Umbilical cord (tissue), 2 donors: ENCODE data around the gene ARRB1. TPM values are rescaled to one million over a fixed set of nuclear protein-coding genes. Genes with fewer than 3 reads are reported as not detected.

Experiments
- DNase-seq: peaks from one replicate; pipeline ENCODE4 v3.0.0-alpha.2; 2015; ENCODE audit warnings: low spot score
- total RNA-seq: library from RNA; depleted of rRNA; stranded (reverse); fragments of >200 nt; gene quantifications from one replicate; pipeline ENCODE4 v1.2.3, GENCODE V29; 2014; ENCODE audit warnings: low replicate concordance; ENCODE audit not compliant: insufficient read depth

The ARRB1 gene
- total RNA-seq, 1 donor from 2014 or later: 7.5 TPM

DNA sequence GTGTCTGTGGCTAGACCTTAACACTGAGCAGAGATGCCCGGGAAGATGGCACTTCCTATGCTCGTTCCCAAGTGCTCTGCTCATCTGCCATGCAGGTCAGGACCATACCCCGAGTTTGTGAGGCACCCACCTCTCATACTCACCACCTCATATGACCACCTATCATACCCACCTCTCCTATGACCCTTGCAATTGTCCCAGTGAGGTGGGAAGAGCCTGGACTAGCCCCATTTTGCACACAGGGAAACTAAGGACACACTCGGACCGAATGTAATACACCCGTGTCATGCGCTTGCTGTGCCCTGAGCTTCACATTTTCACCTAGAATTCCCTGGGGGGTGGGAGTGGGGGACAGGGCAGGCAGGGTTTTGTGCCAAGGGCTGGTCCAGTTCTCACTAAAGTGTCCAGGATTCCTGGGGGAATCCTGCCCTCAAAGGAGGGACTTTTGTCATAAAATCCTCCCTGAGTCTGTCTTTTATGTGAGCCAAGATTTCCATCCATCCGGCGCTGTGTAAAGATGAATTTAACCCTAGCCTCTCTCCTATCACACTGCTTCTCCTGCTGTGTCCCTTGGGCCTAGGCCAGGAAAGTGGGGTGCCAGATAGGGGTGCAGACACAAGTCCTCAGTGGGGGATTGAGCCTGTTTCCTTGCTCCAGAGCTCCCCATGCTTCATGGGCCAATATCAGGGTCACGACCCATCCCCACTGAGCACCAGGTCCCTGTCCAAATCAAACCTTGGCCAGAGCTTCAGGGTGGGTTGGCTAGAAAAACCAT is 90.9 kb downstream of the ARRB1 start:
- DNase-seq: no peak

DNA sequence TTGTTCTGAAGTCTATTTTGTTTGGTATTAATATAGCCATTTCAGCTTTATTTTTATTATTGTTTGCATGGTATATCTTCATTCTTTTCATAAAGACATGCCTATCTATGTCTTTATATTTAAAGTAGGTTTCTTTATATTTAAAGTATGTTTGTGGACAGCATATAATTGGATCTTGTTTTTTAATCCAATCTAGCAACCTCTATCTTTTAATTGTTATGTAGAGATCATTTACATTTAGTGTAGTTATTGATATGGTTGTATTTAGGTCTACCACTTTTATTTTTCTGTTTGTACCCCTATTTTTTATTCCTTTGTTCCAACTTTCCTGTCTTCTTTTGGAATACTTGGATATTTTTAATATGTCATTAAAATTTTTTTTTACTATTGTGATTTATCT is 97.1 kb downstream of the ARRB1 start:
- DNase-seq: no peak

DNA sequence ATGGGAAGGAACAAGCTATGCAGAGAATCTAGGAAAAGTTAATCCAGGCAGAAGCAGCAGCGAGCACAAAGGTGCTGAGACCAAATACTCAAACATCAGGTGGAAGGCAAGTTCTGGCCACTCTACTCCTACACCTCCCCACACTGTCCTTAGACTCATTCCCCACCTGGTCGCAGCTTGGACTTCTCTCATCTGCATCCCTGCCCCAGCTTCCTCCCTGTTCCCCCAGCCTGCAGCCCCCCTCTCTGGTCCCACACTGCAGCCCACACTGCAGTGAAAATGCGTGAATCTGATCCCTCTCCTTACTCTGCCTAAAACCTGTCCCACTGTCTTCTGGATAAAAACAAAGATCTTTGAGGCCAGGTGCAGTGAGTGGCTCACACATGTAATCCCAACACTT is 101.8 kb downstream of the ARRB1 start:
- DNase-seq: no peak

DNA sequence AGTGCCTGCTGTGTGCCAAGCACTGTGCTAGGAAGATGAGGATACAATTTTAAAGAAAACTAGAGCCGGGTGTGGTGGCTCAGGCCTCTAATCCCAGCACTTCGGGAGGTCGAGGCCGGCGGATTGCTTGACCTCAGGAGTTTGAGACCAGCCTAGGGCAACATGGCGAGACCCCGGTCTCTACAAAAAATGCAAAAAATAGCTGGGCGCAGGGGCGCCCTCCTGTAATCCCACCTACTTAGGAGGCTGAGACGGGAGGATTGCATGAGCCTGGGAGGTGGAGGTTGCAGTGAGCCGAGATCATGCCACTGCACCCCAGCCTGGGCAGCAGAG is 102.6 kb downstream of the ARRB1 start:
- DNase-seq: no peak

DNA sequence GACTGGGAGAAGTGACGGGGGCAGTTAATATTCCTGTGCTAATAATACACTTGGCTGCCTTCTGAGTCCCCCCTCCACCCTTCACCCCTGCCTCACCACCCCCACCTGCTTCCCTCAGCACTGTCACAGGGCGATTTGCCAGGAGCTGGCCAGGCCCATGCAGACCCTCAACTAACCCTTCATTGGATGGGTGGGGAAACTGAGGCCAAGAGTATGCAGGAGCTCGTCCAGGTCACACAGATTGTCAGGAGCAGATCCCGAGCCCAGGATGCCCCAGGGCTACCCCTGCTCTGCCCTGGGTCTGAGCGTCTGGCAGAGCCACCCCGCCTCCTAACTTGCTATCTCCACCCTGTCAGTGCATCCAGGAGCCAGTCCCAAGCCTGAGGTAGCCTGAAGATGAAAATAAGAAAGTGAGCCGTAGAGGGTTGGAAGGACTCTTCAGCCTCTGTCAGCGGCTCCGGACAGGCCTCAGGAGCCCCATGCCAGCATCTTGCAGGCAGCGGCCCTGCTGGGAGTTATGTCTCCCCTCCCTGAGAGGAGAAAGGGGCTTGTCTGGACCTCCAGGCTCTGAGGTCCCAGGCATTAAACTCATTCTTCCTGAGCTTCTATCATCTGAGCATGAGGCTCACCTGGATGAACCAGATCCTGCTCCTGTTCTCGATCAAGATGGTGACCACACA is 104.7 kb downstream of the ARRB1 start:
- DNase-seq: no peak

DNA sequence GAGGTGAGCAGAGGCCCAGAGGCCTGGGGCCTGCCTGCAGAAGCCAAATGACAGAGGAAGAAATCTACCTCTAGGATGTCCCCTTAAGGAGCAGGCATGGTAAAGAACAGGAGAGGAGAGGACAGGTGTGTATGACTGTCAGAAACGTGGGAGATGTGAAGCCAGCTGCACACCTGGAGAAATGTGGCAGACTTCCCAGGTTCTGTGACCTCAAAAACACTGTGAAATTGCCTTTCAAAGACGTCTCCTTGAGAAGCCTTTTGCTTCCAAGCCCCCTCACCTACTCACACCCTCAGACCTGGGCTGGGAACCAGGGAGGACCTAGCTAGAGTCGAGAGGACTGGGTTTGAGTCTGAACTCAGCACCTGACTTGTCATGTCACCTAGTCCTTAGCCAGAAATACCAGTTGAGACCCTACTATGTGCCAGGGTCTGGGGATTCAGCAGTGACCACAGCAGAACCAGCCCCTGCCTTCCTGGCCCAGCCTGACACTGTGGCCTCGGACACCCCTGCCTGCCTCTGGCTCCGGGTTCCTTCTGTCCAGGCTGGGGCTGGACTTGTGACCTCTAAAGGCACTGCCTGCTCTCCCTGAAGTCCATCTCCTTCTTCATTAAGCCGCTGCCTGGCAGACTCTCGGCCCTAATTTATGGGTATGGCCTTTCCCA is 105.3 kb downstream of the ARRB1 start:
- no peak for DNase-seq

DNA sequence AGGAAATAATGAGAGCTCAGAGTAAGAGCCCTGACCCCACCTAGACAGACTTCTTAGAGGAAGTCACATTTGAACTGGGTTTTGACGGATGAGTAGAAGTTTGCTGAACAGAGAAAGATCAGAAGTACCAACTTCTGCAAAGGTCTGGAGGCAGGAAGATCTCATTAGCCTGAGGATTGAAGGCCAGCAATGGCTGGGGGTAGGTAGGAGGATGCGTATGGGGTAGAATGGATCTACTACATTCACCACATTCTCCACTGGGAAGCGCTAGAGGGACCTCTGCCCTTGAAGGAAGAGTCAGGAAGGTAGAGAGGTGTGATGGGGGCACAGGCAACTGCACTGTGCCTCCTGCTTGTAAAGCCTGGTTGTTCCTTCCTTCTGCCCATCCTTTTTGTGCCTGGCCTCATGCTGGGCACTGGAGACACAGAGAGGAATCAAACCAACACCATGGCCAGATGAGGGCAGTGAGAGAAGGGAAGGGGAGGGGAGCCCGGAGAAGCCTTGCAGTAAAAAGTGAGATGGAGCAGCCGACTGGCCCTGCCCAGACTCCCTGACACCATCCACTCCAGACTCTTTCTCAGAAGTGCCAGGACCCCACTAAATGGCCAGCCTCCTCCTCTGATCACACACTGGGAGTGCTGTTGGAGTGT is 106.0 kb downstream of the ARRB1 start:
- DNase-seq: no peak

DNA sequence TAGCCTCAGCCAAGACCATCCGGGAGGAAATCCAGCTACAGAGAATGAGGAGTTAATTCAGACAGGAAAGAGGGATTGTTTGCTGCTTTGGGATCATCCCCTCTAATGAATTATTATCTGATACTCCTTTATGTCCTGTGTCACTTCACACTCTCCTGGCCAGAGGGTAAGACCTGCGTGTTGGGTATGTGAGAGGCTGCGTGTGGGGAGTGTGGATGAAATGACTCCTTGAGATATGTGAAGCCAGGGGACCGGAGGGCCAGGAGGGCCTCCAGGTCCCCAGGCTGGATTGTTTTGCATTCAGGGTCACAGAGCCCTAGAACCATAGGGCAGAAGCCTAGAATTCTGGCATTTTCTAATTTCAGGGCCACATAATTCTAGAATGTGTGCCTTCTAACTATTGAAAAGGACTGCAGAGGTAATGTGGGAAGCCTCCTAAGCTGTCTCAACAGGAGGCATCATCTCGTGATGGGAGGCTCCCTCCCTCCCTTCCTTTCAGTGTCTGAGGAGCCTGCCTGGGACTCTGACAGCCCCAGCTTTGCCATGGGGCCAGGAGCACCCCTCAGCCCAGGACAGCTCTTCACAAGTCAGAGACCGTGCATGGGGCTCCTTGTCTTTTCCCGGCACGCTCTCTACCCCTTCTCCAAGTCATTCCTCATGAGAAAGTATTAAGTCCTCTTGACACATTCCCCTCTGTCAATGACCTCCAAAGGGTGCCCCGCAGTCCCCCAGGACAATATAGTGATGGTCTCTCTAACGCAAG is 107.2 kb downstream of the ARRB1 start:
- DNase-seq: no peak

DNA sequence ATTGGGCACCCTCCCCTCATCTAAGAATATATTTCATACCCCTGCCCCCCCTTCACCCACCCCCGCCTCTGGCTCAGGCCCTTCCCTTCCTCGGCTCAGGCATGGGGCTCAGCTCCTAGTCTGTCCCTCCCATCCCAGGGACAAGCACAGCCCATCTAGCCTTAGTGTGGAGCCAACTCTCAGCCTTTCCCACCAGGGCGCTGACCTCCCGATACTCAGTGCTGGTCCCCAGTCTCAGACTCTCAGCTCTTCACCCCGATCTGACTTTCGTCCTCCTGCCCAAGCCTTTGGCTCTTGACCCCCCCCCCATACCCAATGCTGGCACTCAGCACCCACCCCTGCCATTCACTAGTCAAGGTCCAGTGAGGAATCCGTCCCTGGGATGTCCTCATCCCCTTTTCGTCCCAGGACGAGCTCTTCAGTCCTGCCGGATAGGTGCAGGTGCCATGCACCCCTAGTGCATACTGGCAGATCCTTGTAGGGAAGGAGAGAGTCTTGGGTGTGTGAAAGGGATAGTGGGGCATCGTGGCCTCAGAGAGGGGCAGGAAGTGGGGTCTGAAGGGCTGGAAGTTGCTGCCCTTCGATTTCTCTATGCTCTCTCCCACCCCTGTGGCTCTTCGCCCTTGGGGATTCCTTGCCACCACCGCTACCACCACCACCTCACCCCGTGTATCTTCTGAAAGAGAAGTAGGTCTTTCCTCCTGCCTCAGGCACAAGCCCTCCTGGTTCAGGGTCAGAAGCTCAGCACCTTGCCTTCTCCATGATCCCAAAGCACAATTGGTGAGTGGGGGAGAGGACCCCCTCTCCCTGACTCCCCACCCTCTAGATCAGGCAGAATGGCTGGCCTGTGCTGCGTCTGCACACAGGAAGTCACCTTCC is 108.5 kb downstream of the ARRB1 start:
- no peak for DNase-seq

DNA sequence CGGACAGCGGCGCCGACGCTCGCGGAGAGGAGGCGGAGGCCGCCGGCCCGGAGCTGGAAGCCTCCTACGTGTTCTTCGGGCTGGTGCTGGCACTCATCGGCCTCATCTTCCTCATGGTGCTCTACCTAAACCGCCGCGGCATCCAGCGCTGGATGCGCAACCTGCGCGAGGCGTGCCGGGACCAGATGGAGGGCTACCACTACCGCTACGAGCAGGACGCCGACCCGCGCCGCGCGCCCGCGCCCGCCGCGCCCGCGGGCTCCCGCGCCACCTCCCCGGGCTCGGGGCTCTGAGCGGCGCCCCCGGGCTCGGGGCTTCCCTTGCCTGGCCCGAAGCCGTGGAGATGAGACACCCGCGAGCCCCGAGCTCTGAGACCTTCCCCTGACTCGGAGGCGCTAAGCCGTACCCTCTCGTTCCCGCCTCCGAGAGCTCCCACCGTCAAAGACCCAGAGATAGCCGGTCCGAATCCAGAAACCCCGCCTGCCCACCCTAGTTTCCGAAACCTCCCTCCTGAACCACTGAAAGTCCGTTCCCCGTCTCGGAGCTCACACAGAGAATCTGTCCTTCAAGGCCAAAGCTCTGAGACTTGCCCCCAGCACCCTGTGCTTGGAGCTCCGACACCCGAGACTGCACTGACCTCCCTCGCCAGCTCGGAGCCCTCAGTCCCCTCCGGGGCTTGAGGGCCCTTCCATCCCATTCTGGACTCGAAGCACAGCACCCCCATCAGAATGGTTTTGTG is 109.4 kb downstream of the ARRB1 start:
- no peak for DNase-seq

DNA sequence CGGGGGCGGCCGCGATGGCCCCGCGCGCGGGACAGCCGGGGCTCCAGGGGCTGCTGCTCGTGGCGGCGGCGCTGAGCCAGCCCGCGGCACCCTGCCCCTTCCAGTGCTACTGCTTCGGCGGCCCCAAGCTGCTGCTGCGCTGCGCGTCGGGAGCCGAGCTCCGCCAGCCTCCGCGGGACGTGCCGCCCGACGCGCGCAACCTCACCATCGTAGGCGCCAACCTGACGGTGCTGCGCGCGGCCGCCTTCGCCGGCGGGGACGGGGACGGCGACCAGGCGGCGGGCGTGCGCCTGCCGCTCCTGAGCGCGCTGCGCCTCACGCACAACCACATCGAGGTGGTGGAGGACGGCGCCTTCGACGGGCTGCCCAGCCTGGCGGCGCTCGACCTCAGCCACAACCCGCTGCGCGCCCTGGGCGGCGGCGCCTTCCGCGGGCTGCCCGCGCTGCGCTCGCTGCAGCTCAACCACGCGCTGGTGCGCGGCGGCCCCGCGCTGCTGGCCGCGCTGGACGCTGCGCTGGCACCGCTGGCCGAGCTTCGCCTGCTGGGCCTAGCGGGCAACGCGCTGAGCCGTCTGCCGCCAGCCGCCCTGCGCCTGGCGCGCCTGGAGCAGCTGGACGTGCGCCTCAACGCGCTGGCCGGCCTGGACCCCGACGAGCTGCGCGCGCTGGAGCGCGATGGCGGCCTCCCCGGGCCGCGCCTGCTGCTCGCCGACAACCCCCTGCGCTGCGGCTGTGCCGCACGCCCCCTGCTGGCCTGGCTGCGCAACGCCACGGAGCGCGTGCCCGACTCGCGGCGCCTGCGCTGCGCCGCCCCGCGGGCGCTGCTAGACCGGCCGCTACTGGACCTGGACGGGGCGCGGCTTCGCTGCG is 110.2 kb downstream of the ARRB1 start:
- peak; percentile 88 for DNase-seq

DNA sequence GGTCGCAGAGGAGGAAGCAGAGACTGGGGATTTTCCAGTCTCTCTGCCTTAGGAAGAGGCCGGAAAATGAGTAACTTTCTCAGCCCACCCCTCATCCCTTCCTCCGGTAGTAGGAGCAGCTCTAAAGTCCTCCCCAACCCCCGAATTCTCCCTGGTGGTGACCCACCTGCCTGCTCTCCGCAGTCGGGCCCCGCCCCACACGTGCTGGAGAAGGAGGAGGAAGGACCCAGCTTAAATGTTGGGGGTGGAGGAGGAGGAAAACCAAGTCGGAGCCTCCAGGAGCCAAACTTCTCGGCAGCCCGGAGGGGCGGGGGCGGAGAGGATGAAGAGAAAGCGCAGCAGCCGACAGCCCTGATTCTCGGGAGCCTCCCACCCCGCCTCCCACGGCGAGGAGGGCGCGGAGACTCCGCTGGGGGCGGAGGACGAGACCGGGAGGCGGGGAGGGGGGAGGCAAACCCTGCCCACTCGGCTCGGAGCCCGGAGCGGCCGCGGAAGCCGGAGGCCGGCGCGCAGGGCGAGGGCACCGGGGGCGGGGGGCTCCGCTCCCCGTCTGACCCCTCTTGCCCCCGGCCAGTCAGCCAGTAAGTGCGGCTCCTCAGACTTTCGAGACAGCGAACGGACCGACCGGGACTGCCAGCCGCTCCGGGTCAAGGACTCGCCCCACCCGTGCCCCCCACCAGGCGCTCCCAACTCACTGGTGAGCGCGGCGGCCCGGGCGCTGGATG is 111.0 kb downstream of the ARRB1 start, which contains the start of gene TPBGL:
Gene TPBGL (plus strand): TSS at position 464 of the 725 bp plus-strand sequence. CDS start 276 bp downstream, outside the sequence.
- DNase-seq: peak; percentile 43

DNA sequence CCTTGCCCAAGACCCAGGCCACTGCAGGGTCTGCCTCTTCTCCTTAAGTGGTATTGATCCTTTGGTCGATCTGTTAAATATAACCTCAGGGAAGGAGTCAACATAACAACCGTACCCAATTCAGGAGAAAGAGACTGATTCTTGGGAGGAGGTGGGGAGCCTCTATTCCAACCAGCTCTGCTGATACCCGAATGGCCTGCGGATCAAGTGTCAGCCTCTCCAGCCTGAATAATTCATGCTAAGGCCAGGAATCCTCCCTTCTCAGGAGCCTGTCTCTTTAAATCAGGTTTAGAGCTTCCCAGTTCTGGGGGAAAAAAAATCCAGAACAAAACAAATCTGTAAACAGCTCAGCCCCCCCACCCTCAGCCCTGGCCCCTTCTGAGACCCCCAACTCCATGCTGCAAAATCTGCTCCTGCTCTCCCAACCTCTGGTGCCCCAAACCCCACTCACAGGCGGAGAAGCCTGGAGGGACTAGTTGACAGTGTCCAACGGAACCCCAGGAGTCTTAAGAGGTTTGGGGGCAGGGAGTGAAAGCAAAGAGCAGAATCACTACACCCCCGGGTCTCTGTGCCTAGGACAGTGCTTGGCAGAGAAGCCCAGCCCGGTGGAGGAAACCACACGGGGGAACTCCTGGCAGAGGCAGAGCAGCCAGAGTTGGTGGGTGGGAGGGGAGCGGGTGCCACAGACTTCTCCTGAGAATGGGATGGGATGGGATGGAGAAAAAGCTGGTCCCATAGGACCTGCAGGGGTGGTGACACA is 111.8 kb downstream of the ARRB1 start:
- DNase-seq: no peak

DNA sequence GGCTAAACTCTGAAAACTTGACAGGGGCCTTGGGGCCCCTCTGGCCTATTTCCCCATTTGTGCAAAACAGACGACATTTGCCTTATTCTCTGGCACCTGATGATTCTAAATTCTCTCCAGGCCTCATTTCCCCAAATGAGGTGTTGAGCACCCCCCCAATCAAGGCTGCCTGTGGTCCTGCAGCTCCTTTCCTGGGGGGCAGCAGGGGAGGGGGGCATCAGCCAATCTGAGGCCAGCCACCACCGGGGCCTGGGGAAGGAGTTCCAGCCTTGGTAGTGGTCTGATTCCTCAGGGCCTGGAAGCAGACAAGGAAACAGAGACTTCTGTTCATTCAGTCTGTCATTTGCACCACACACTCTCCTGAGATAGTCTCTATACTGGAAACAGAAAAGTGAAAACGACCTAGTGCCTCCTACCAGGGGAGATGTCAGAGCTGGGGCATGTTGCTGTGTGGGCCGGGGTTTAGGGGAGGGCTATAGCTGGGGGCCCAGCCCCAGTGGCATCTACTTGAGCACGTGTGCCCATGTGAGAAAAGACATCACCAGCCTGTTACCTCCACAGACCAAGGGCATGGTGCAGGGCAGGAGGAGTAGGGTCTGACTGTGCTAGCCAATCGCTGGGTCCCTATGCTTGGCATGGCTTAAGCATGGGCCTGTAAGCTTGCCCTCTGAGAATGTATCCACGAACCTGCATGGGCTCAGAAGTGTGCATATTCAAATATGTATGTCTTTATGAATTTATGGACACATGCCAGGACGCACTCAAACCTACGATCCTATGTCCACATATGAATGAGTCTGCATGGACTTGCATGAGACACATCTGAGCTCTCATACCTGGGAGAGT is 112.6 kb downstream of the ARRB1 start:
- no peak for DNase-seq

DNA sequence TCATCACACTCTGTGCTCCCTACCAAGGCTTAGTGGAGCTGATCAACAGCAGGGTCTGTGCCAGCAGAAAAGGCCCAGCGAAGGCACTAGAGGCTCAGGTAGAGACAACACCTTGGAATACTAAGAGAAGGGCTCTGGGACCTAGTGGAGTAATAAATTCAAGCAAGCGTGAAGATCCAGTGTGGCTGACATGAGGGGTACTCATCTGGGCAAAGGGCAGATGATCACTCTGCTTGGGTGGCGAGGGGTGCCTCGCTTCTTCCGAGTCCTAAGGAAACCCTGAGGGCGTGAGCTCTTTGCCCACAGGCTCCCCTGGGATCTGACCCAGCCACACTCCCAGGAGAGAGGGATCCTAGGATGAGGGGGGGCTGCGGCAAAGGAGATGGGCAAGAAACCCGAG is 114.4 kb downstream of the ARRB1 start:
- no peak for DNase-seq

DNA sequence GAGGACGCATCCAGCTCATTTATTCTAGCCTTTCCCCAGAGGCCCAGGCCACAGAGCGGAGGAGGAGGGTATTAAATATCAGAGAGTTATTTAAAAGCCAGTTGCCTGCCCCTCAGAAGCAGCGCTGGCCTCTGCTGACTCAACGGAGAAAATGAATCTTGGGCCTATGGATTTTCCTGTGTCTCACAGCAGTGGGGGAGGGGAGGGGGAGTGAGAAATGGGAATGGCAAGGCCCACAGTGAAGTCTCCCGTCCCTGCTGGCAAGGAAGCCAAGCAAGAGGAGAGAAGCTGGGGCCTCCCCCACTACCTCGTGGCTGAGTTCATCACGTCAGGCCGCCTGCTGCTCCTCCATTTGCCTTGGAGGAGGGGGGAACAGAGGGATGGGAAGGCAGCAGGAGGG is 115.4 kb downstream of the ARRB1 start:
- no peak for DNase-seq
